Measurements from ENCODE around the gene NRXN3.
A peak's percentile ranks its signal among the peaks of the same experiment; 100 is the strongest.

NRXN3 gene

GRCh38 chr14:78248501-78249090 lies 78.4 kb downstream of the NRXN3 start:
- no peak for DNase-seq

GRCh38 chr14:78251308-78251707 lies 81.1 kb downstream of the NRXN3 start:
- no peak for DNase-seq

GRCh38 chr14:78253986-78254385 lies 83.8 kb downstream of the NRXN3 start:
- DNase-seq = no peak

- peak; percentile 20 to 28 for DNase-seq
Observed at GRCh38 chr14:78254911-78255461, 84.8 kb downstream of the NRXN3 start.

- no peak for DNase-seq
Observed at GRCh38 chr14:78259831-78260230, 89.7 kb downstream of the NRXN3 start.

GRCh38 chr14:78278464-78279250 lies 108.5 kb downstream of the NRXN3 start:
- no peak for DNase-seq

GRCh38 chr14:78282437-78282836 lies 112.3 kb downstream of the NRXN3 start:
- DNase-seq = no peak

GRCh38 chr14:78286210-78286609 lies 116.0 kb downstream of the NRXN3 start:
- DNase-seq = no peak

- no peak for DNase-seq
Observed at GRCh38 chr14:78292003-78292402, 121.8 kb downstream of the NRXN3 start.

GRCh38 chr14:78297858-78298257 lies 127.7 kb downstream of the NRXN3 start:
- no peak for DNase-seq

- DNase-seq = no peak
Observed at GRCh38 chr14:78298298-78298697, 128.1 kb downstream of the NRXN3 start.

- DNase-seq = no peak
Observed at GRCh38 chr14:78302841-78303240, 132.7 kb downstream of the NRXN3 start.

- no peak for DNase-seq
Observed at GRCh38 chr14:78307671-78308070, 137.5 kb downstream of the NRXN3 start.

GRCh38 chr14:78308079-78308478 lies 137.9 kb downstream of the NRXN3 start:
- no peak for DNase-seq

- DNase-seq = no peak
Observed at GRCh38 chr14:78310272-78310671, 140.1 kb downstream of the NRXN3 start.

GRCh38 chr14:78313499-78313898 lies 143.3 kb downstream of the NRXN3 start:
- no peak for DNase-seq

GRCh38 chr14:78314484-78314883 lies 144.3 kb downstream of the NRXN3 start:
- no peak for DNase-seq

- no peak for DNase-seq
Observed at GRCh38 chr14:78316052-78316451, 145.9 kb downstream of the NRXN3 start.

- DNase-seq = no peak
Observed at GRCh38 chr14:78316786-78317185, 146.6 kb downstream of the NRXN3 start.

- no peak for DNase-seq
Observed at GRCh38 chr14:78319406-78319805, 149.2 kb downstream of the NRXN3 start.

GRCh38 chr14:78319887-78320635 lies 149.9 kb downstream of the NRXN3 start:
- DNase-seq = no peak

GRCh38 chr14:78324353-78324752 lies 154.2 kb downstream of the NRXN3 start:
- no peak for DNase-seq

GRCh38 chr14:78325911-78326310 lies 155.7 kb downstream of the NRXN3 start:
- DNase-seq = no peak

Data from activated CD4-positive, alpha-beta T cell treated with anti-CD3 and anti-CD28 coated beads, Interleukin-2, amount 50 U/mL, for 48 hours (primary cell).